DOHH2 (cell line): ENCODE measurements around the gene PAEP.

Experiments
- H3F3A ChIP-seq: fragments of 200-600 bp; sonication (generic), shearing (Covaris generic); 2 replicates; pipeline ENCODE4 v1.6.0; 2016; ENCODE audit warnings: antibody characterized with exemption, mild to moderate bottlenecking; ENCODE audit not compliant: control insufficient read depth, insufficient read depth
- H3K27ac ChIP-seq: fragments of 200-600 bp; sonication (generic); 2 replicates; pipeline ENCODE4 v1.5.1; 2014; ENCODE audit warnings: low read depth, mild to moderate bottlenecking, low read length, moderate library complexity
- H3K27me3 ChIP-seq: fragments of 200-600 bp; sonication (generic); 2 replicates; pipeline ENCODE4 v1.6.1; 2014; ENCODE audit warnings: mild to moderate bottlenecking, low read length, mixed read lengths; ENCODE audit not compliant: control insufficient read depth
- H3K36me3 ChIP-seq: fragments of 200-600 bp; sonication (generic); 2 replicates; pipeline ENCODE4 v1.6.1; 2014; ENCODE audit warnings: mild to moderate bottlenecking, low read length, moderate library complexity, mixed read lengths; ENCODE audit not compliant: control insufficient read depth
- H3K4me1 ChIP-seq: fragments of 200-600 bp; sonication (generic); 2 replicates; pipeline ENCODE4 v1.6.1; 2014; ENCODE audit warnings: mild to moderate bottlenecking, low read length, mixed read lengths; ENCODE audit not compliant: control insufficient read depth
- H3K4me2 ChIP-seq: fragments of 200-600 bp; sonication (generic); 2 replicates; pipeline ENCODE4 v1.6.0; 2014; ENCODE audit warnings: mild to moderate bottlenecking, low read length, moderate library complexity
- H3K4me3 ChIP-seq: fragments of 200-600 bp; sonication (generic); 2 replicates; pipeline ENCODE4 v1.5.1; 2014; ENCODE audit warnings: mild to moderate bottlenecking, low read length, mixed read lengths
- H3K79me2 ChIP-seq: fragments of 200-600 bp; sonication (generic); 2 replicates; pipeline ENCODE4 v1.6.1; 2014; ENCODE audit warnings: mild to moderate bottlenecking, low read length, mixed read lengths; ENCODE audit not compliant: control insufficient read depth
- H3K9me2 ChIP-seq: fragments of 200-600 bp; sonication (generic); replicated peaks from 2 replicates; pipeline ENCODE4 v1.6.1; 2014; ENCODE audit warnings: mild to moderate bottlenecking, low read length, mixed read lengths; ENCODE audit not compliant: control insufficient read depth
- H3K9me3 ChIP-seq: fragments of 200-600 bp; sonication (generic); 2 replicates; pipeline ENCODE4 v1.6.1; 2014; ENCODE audit warnings: antibody characterized with exemption, low read length, mixed read lengths; ENCODE audit not compliant: control insufficient read depth, insufficient read depth
- H4K20me1 ChIP-seq: fragments of 200-600 bp; sonication (generic); 2 replicates; pipeline ENCODE4 v1.6.0; 2014; ENCODE audit warnings: low read depth, mild to moderate bottlenecking, antibody characterized with exemption, low read length, moderate library complexity; ENCODE audit not compliant: control insufficient read depth, insufficient read depth
- EZH2phosphoT487 ChIP-seq: fragments of 200-600 bp; sonication (generic); IDR thresholded peaks from 2 replicates; pipeline ENCODE4 v1.6.1; 2017; ENCODE audit warnings: borderline replicate concordance, mild to moderate bottlenecking, antibody characterized with exemption, low read length, moderate library complexity, mixed read lengths
- TF ChIP-seq, protein P1 (sequence below): fragments of 200-600 bp; sonication (generic); IDR thresholded peaks from one replicate; pipeline ENCODE4 v1.5.1; 2014; ENCODE audit warnings: antibody characterized with exemption, mild to moderate bottlenecking, low read depth, low read length; ENCODE audit not compliant: poor library complexity, severe bottlenecking

Gene PAEP

DNA sequence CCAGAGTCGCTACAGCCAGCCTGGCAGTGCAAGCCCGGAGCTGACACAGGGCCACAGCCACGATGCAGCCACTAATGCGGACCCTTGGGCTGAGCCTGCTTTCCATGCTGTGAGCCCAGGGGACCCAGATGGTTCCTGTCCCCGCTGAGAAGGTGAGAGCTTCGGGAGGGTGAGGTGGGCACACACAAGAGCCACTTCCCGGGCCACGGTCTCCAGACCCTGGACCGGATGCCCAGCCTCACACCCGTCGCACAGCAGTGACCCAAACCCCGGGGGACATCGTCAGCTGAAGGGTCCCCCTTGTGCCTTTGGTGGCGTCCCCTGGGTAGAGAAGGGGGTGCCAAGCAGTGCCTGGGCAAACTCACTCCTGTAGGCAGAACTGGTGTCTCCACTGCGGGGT is 13.4 kb downstream of the PAEP start:
- no peaks in the 10 kb centered on the region for H3K4me1 ChIP-seq
- no peak overlapping the region for H3K4me2 ChIP-seq
- no peaks in the 10 kb centered on the region for H3K27me3 ChIP-seq
- no peaks in the 10 kb centered on the region for H3K9me3 ChIP-seq
- H3K79me2 ChIP-seq, result no peaks in the 10 kb centered on the region
- H4K20me1 ChIP-seq, result no peaks in the 10 kb centered on the region
- no peak overlapping the region for H3K27ac ChIP-seq
- H3K9me2 ChIP-seq, result no peaks in the 10 kb centered on the region
- H3F3A ChIP-seq, result no peaks in the 10 kb centered on the region
- no peak overlapping the region for H3K4me3 ChIP-seq
- TF ChIP-seq, protein P1, sequence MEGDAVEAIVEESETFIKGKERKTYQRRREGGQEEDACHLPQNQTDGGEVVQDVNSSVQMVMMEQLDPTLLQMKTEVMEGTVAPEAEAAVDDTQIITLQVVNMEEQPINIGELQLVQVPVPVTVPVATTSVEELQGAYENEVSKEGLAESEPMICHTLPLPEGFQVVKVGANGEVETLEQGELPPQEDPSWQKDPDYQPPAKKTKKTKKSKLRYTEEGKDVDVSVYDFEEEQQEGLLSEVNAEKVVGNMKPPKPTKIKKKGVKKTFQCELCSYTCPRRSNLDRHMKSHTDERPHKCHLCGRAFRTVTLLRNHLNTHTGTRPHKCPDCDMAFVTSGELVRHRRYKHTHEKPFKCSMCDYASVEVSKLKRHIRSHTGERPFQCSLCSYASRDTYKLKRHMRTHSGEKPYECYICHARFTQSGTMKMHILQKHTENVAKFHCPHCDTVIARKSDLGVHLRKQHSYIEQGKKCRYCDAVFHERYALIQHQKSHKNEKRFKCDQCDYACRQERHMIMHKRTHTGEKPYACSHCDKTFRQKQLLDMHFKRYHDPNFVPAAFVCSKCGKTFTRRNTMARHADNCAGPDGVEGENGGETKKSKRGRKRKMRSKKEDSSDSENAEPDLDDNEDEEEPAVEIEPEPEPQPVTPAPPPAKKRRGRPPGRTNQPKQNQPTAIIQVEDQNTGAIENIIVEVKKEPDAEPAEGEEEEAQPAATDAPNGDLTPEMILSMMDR, result no peak
- TF ChIP-seq EZH2phosphoT487, result no peak
- H3K36me3 ChIP-seq, result no peaks in the 10 kb centered on the region

- H3K4me1 ChIP-seq, result no peaks in the 10 kb centered on the region
- H3K9me3 ChIP-seq, result no peaks in the 10 kb centered on the region
- no peaks in the 10 kb centered on the region for H3K79me2 ChIP-seq
- H3K4me2 ChIP-seq, result no peak overlapping the region
- no peak overlapping the region for H3K4me3 ChIP-seq
- H3F3A ChIP-seq, result no peaks in the 10 kb centered on the region
- H3K27ac ChIP-seq, result no peak overlapping the region
- H3K27me3 ChIP-seq, result no peaks in the 10 kb centered on the region
- no peaks in the 10 kb centered on the region for H3K36me3 ChIP-seq
- no peaks in the 10 kb centered on the region for H3K9me2 ChIP-seq
- no peaks in the 10 kb centered on the region for H4K20me1 ChIP-seq
- TF ChIP-seq, protein P1, result no peak
- TF ChIP-seq EZH2phosphoT487, result no peak
Measured at GRCh38 chr9:135575995-135576631, 14.6 kb downstream of the PAEP start.

DNA sequence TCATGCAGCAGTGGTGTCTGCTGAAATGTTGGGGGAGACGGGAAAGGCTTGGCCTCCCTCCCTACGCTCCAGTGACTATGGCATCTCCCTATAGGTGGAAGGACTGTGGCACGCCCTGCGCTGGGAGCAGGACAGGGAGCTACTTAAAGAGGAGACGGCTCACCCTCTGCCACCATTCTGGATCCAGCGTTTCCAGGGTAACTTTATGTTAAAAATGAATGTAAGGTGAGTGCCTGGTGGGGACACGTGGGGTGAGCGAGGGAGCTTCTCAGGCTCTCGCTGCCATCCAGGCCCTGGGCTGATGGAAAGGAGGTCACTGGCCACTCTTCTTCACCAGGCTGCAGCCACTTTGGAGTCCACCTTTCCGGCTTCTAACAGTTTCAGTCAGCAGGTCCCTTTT is 15.7 kb downstream of the PAEP start:
- H3K27ac ChIP-seq, result no peak overlapping the region
- H3K36me3 ChIP-seq, result no peaks in the 10 kb centered on the region
- H3K9me3 ChIP-seq, result no peaks in the 10 kb centered on the region
- H3K9me2 ChIP-seq, result no peaks in the 10 kb centered on the region
- no peaks in the 10 kb centered on the region for H4K20me1 ChIP-seq
- no peaks in the 10 kb centered on the region for H3F3A ChIP-seq
- H3K79me2 ChIP-seq, result no peaks in the 10 kb centered on the region
- H3K4me3 ChIP-seq, result no peak overlapping the region
- no peaks in the 10 kb centered on the region for H3K27me3 ChIP-seq
- H3K4me1 ChIP-seq, result no peaks in the 10 kb centered on the region
- no peak for TF ChIP-seq EZH2phosphoT487
- TF ChIP-seq, protein P1, result no peak
- H3K4me2 ChIP-seq, result no peak overlapping the region

DNA sequence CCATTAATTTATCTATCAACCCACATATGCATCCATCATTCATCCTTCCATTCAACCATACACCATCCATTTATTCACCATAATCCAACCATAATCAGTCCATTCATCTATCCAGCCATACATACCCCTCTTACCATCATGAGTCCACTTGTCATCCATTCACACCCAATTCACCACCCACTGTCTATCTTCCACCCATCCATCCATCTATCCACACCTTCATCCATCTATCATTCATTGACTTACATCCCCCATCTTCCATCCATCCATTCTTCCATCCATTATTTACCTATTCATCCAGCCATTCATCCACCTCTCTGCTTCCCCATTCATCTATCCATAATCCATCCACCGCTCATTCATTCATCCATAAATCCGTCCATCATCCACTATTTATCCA is 17.8 kb downstream of the PAEP start:
- H3K36me3 ChIP-seq, result no peaks in the 10 kb centered on the region
- H3F3A ChIP-seq, result no peaks in the 10 kb centered on the region
- H3K27me3 ChIP-seq, result no peaks in the 10 kb centered on the region
- H3K4me2 ChIP-seq, result no peak overlapping the region
- no peaks in the 10 kb centered on the region for H4K20me1 ChIP-seq
- H3K79me2 ChIP-seq, result no peaks in the 10 kb centered on the region
- H3K4me3 ChIP-seq, result no peak overlapping the region
- H3K4me1 ChIP-seq, result no peaks in the 10 kb centered on the region
- TF ChIP-seq, protein P1, result no peak
- no peak for TF ChIP-seq EZH2phosphoT487
- no peaks in the 10 kb centered on the region for H3K9me2 ChIP-seq
- H3K27ac ChIP-seq, result no peak overlapping the region
- no peaks in the 10 kb centered on the region for H3K9me3 ChIP-seq
